AG04449 (cell line): ENCODE data around the gene ZFP36L2.

Experiments
- CTCF ChIA-PET: fragments of 350-600 bp; formaldehyde crosslinking; extraction: SDS; loops from one replicate; lab custom pipeline; 2021; ENCODE audit warnings: antibody characterized with exemption; lab: Yijun Ruan, JAX
- POLR2A ChIA-PET: fragments of 400-600, 350-600 bp; formaldehyde crosslinking; extraction: SDS; loops from one replicate; lab custom pipeline; 2020; ENCODE audit warnings: antibody characterized with exemption, inconsistent platforms; lab: Yijun Ruan, JAX
- DNase-seq: peaks from one replicate; pipeline ENCODE4 v3.0.0-alpha.2; 2010; ENCODE audit warnings: low read depth, low spot score
- H3K4me3 ChIP-seq: 2 replicates; pipeline ENCODE4 v1.5.1; 2011; ENCODE audit warnings: low read depth, mild to moderate bottlenecking, control low read depth, low read length
- CTCF ChIP-seq: IDR thresholded peaks from one replicate; pipeline ENCODE4 v1.5.1; 2011; ENCODE audit warnings: mild to moderate bottlenecking, moderate library complexity, low read length, control low read depth, inconsistent platforms; ENCODE audit not compliant: insufficient read depth; ENCODE audit errors: missing control alignments

Gene ZFP36L2

DNA sequence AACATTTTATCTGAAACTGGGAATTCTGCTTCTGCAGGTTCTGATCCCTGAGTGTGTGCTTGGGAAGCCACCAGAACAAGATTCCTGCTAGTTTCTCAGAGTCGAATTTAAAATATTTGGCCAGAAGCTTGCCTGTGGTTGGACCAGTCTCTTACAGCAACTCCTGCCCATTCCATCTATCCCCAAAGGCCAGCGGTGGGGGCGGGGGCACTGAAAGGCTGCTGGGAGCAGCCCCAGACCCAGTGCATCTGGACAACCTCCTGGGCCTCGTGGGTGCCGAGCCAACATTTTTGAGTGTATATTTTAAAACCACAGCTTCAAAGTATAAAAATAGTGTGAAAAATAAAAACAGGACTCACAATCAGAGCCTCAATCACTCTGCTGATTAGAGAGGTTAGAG lies 38.6 kb upstream of the ZFP36L2 start:
- no peak for DNase-seq
- ChIA-PET POLR2A (no interaction called here), CTCF (interaction anchor here (1.2 kb wide), 2 partner anchors 36 to 317 kb away, joined by 3 to 7 read pairs; no protein-coding TSS in a partner anchor)
- no peak overlapping the region for H3K4me3 ChIP-seq
- TF ChIP-seq CTCF: no peak

- CTCF ChIA-PET: interaction anchor here (1.4 kb wide), 1 partner anchor 34 kb away, joined by 7 read pairs; no protein-coding TSS in a partner anchor
- POLR2A ChIA-PET: interaction anchor here (0.7 kb wide), 1 partner anchor 18 kb away, joined by 3 read pairs; no protein-coding TSS in a partner anchor
- H3K4me3 ChIP-seq: no peak overlapping the region
- TF ChIP-seq CTCF: no peak
- no peak for DNase-seq
These were observed 36.5 kb upstream of the ZFP36L2 start for GRCh38 chr2:43262951-43263350.

- H3K4me3 ChIP-seq: no peak overlapping the region
- no peak for DNase-seq
- CTCF ChIA-PET: interaction anchor here (1.7 kb wide), 1 partner anchor 11 kb away, joined by 3 read pairs; no protein-coding TSS in a partner anchor
- TF ChIP-seq CTCF: no peak
- POLR2A ChIA-PET: no interaction called here
These were observed 35.8 kb upstream of the ZFP36L2 start for GRCh38 chr2:43262239-43262638.

DNA sequence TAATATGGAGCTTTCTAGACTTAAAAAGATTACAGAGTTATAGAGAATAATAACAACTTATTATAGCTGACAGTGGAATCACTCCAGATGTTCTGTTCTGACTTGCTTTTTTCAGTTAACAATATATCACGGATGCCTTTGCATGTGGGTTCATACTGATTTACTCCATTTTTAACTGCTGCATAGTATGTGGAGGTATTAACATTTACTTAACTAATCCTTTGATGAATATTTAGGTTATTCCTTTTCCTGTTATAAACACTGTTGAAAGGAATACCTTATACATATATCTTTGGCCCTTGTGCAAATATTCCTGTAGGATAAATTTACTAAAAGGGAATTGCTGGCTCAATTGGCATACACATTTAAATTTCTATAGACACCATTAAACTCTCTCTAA lies 33.1 kb upstream of the ZFP36L2 start:
- ChIA-PET CTCF (interaction anchor here (1.2 kb wide), 1 partner anchor 224 kb away, joined by 3 read pairs; no protein-coding TSS in a partner anchor), POLR2A (no interaction called here)
- H3K4me3 ChIP-seq: no peak overlapping the region
- DNase-seq: no peak
- no peak for TF ChIP-seq CTCF

GRCh38 chr2:43258547-43259156 lies 32.2 kb upstream of the ZFP36L2 start:
- TF ChIP-seq CTCF: no peak
- POLR2A ChIA-PET: no interaction called here
- no peak for DNase-seq
- CTCF ChIA-PET: interaction anchor here (1.2 kb wide), 1 partner anchor 225 kb away, joined by 3 read pairs; no protein-coding TSS in a partner anchor
- H3K4me3 ChIP-seq: no peak overlapping the region

GRCh38 chr2:43255296-43255910 lies 29.0 kb upstream of the ZFP36L2 start:
- ChIA-PET POLR2A (no interaction called here), CTCF (interaction anchor here (1.3 to 2.2 kb wide), 3 partner anchors 229 to 426 kb away, joined by 3 to 7 read pairs (median 5); no protein-coding TSS in a partner anchor)
- no peak for DNase-seq
- no peak for TF ChIP-seq CTCF
- H3K4me3 ChIP-seq: no peak overlapping the region
